Diencephalon (tissue), 1 donor: ENCODE results near the gene GFI1. TPM values are rescaled to one million over a fixed set of nuclear protein-coding genes. Genes with fewer than 3 reads are reported as not detected.

ENCODE experiments used
- total RNA-seq: library from RNA; depleted of rRNA; stranded (reverse); fragments of >200 nt; gene quantifications from one replicate; pipeline ENCODE4 v1.2.3, GENCODE V29; 2014

GFI1 gene
- total RNA-seq, result not detected

DNA sequence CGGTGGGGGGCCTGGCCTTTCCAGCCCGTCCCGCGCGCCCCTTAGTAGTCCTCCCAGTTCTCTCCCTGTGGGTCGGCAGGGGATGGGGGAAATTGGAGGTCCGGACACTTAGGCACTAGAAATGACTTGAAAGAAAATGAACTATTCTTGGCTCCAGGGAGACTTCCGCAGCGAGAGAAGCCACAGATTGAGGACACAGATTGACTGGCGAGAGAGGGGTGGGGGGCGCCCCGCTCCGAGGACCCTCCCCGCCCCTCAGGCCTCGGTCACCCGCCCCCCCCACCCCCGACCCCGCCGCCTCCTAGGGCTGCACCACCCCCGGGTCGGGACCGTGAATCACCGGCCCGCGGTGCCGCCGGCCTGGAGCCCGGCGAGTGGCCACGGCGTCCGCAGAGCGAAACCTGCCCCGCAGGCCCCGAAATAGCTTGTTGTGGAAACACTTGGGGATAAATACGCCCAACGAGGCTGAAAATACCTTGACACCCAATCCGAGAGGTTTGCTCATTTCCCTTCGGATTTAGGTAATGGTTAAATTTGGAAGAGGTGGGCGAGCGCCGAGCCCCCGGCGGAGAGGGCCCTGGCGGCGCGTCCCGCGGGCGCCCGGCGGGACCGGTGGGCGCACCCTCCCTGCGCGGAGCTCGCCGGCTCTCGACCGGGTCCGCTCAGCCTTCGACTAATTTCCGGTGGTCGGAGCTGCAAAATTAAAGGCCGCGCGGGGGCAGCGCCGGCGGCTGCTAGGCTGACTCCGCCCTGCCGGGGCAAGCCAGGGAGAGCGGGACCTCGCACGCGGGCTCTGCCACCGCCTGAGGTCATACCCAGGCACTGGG lies at the start of gene GFI1:
Gene GFI1 (minus strand): TSS at position 675 of the 827 bp plus-strand sequence. CDS start 3,438 bp downstream, outside the sequence.

Other genes starting within 250 kb of the GFI1 start
- 30.2 TPM for gene GLMN, start 187.9 kb downstream of the GFI1 start, total RNA-seq
- 24.0 TPM for gene RPAP2, start 187.9 kb downstream of the GFI1 start, total RNA-seq